ENCODE results near the gene ATAD3A.

ATAD3A gene

DNA sequence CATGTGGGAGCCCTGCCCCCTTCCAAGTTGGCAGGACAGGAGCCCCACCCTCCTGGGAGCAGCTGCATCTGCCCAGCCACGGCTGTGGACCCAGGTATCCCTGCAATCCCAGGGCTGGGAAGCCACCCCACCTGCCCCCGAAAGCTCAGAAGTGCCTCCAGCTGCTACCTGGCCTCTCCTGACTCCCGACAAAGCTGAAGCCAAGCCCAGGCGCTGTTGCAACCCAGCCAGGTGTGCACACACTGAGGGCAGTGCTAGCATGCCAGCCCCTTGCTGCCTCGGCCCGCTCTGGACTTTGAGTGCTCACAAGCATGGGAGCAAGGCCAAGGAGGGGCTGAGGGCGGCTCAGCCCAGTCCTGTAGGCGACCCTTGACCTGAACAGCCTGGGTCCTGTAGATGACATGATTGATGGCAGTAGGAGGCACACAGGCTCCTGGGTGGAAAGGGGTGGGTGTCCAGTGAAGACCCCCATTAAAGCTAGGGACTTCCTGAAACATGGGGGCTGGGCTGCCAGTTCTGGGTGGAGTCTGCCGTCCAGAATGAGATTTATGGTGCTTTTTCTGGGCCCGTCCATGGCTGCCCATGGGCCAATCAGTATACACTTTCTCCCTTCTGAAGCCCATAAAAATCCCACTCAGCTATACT lies 65.5 kb downstream of the ATAD3A start:
- Histone ChIP-seq H3K4me3 (replicated peaks; ENCODE audit: insufficient read depth, low read length) (no peak overlapping the region), H3K27me3 (ENCODE audit: insufficient read depth, poor library complexity, severe bottlenecking) (no peaks in the 10 kb centered on the region), H3K27ac (replicated peaks) (no peak overlapping the region)
- no peak for DNase-seq (ENCODE audit: low read depth in 1 of 2, low spot score in 1 of 2)
- no peak for TF ChIP-seq REST (IDR thresholded peaks at IDR 0.05; ENCODE audit: insufficient replicate concordance, low read depth)
- TF ChIP-seq, protein P1, sequence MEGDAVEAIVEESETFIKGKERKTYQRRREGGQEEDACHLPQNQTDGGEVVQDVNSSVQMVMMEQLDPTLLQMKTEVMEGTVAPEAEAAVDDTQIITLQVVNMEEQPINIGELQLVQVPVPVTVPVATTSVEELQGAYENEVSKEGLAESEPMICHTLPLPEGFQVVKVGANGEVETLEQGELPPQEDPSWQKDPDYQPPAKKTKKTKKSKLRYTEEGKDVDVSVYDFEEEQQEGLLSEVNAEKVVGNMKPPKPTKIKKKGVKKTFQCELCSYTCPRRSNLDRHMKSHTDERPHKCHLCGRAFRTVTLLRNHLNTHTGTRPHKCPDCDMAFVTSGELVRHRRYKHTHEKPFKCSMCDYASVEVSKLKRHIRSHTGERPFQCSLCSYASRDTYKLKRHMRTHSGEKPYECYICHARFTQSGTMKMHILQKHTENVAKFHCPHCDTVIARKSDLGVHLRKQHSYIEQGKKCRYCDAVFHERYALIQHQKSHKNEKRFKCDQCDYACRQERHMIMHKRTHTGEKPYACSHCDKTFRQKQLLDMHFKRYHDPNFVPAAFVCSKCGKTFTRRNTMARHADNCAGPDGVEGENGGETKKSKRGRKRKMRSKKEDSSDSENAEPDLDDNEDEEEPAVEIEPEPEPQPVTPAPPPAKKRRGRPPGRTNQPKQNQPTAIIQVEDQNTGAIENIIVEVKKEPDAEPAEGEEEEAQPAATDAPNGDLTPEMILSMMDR (IDR thresholded peaks at IDR 0.05; ENCODE audit: insufficient read depth, low read length) = no peak
- no peak for TF ChIP-seq GABPA (IDR thresholded peaks at IDR 0.05; ENCODE audit: low read depth)
- TF ChIP-seq SPI1 (IDR thresholded peaks at IDR 0.05; ENCODE audit: borderline replicate concordance, low read depth) = no peak
- no peak for TF ChIP-seq POLR2AphosphoS5 (IDR thresholded peaks at IDR 0.05; ENCODE audit: low read depth)

- no peak for DNase-seq (ENCODE audit: low read depth in 1 of 2, low spot score in 1 of 2)
- H3K27ac ChIP-seq (replicated peaks) = no peak overlapping the region
- no peaks in the 10 kb centered on the region for H3K27me3 ChIP-seq (ENCODE audit: insufficient read depth, poor library complexity, severe bottlenecking)
- no peak for TF ChIP-seq SPI1 (IDR thresholded peaks at IDR 0.05; ENCODE audit: borderline replicate concordance, low read depth)
- TF ChIP-seq, protein P1 (IDR thresholded peaks at IDR 0.05; ENCODE audit: insufficient read depth, low read length) = no peak
- no peak for TF ChIP-seq GABPA (IDR thresholded peaks at IDR 0.05; ENCODE audit: low read depth)
- no peak for TF ChIP-seq REST (IDR thresholded peaks at IDR 0.05; ENCODE audit: insufficient replicate concordance, low read depth)
- no peak for TF ChIP-seq POLR2AphosphoS5 (IDR thresholded peaks at IDR 0.05; ENCODE audit: low read depth)
- H3K4me3 ChIP-seq (replicated peaks; ENCODE audit: insufficient read depth, low read length) = no peak overlapping the region
Measured at GRCh38 chr1:1578371-1578940, 66.5 kb downstream of the ATAD3A start.

DNA sequence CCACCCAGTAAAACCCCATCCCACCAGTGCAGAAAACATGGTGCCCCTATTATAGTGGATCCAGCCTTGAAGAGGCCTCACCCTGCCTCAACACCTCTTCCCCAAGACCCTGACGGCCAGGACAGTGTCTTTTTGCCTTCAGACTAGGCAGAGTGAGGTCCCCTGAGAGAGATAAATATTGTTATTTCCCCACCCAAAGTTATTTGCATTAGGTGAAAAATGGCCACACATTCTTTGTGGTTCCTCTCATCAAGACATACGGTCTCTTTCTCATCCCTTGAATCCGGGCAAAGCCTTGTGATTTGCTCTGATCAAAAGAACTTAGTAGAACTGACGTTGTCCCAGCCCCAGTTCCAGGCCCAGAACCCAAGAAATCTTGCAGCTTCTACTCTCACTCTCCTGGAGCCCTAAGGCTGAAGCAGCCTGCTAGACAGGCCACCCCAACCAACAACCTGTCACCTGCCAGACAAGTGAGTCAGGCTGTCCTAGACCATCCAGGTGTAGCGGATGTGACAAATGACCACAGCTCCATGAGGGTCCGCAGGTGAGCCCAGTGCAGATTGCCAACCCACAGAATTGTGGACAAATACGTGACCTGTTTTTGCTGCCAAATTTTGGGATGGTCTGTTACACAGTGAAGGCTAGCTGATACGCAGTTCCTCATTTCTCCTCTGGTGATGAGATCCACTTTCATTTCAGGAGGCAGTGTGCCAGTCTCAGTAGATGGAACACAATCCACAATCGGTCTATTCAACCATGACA lies 70.8 kb downstream of the ATAD3A start:
- Histone ChIP-seq H3K27ac (replicated peaks) (no peak overlapping the region), H3K4me3 (replicated peaks; ENCODE audit: insufficient read depth, low read length) (no peak overlapping the region), H3K27me3 (ENCODE audit: insufficient read depth, poor library complexity, severe bottlenecking) (no peaks in the 10 kb centered on the region)
- TF ChIP-seq SPI1 (IDR thresholded peaks at IDR 0.05; ENCODE audit: borderline replicate concordance, low read depth) (peak; percentile 80), POLR2AphosphoS5 (IDR thresholded peaks at IDR 0.05; ENCODE audit: low read depth) (no peak), GABPA (IDR thresholded peaks at IDR 0.05; ENCODE audit: low read depth) (no peak), REST (IDR thresholded peaks at IDR 0.05; ENCODE audit: insufficient replicate concordance, low read depth) (no peak)
- TF ChIP-seq, protein P1 (IDR thresholded peaks at IDR 0.05; ENCODE audit: insufficient read depth, low read length) = no peak
- DNase-seq (ENCODE audit: low read depth in 1 of 2, low spot score in 1 of 2) = no peak
